ENCODE results near the gene DLEC1.

DNA sequence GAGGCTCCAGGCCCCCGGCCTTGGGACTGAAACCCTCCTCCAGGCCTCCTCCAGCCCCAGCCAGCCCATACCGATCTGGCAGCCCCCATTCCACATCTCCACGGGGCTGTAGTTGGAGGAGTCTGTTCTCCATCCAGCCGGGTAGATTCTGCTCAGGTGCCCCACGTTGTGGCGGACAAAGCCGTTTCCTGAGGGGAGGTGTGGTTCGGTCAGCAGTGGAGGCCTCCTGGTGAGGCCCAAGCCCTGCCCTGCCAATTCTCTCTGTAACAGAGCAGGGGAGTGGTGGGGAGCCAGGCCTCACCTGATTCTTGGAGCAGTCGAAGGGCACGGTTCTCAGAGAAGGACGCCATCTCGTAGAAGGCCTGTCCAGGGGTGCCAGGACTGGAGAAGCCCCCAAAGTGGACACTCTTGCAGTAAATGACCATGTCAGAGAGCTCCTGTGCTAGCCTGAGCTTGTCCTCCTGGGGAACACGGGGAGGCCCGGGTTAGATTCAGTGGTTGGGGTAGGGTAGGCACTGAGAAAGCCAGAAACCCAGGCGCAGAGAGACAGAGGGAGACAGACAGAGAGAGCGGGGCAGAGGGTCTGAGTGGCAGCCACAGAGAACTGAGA is 29.9 kb upstream of the DLEC1 start:
- no peak for TF ChIP-seq EZH2 (IDR thresholded peaks at IDR 0.05; ENCODE audit: borderline replicate concordance, low read depth, low read length, severe bottlenecking)
- TF ChIP-seq, protein P1, sequence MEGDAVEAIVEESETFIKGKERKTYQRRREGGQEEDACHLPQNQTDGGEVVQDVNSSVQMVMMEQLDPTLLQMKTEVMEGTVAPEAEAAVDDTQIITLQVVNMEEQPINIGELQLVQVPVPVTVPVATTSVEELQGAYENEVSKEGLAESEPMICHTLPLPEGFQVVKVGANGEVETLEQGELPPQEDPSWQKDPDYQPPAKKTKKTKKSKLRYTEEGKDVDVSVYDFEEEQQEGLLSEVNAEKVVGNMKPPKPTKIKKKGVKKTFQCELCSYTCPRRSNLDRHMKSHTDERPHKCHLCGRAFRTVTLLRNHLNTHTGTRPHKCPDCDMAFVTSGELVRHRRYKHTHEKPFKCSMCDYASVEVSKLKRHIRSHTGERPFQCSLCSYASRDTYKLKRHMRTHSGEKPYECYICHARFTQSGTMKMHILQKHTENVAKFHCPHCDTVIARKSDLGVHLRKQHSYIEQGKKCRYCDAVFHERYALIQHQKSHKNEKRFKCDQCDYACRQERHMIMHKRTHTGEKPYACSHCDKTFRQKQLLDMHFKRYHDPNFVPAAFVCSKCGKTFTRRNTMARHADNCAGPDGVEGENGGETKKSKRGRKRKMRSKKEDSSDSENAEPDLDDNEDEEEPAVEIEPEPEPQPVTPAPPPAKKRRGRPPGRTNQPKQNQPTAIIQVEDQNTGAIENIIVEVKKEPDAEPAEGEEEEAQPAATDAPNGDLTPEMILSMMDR (IDR thresholded peaks at IDR 0.05; ENCODE audit: borderline replicate concordance, extremely low read depth, low read length, poor library complexity, severe bottlenecking) = no peak
